Fibroblast of peridontal ligament (primary cell): ENCODE measurements around the gene FBXO9.

Experiments used
- DNase-seq: peaks from one replicate; pipeline ENCODE4 v3.0.0-alpha.2; 2010; ENCODE audit errors: extremely low read depth

Gene FBXO9

DNA sequence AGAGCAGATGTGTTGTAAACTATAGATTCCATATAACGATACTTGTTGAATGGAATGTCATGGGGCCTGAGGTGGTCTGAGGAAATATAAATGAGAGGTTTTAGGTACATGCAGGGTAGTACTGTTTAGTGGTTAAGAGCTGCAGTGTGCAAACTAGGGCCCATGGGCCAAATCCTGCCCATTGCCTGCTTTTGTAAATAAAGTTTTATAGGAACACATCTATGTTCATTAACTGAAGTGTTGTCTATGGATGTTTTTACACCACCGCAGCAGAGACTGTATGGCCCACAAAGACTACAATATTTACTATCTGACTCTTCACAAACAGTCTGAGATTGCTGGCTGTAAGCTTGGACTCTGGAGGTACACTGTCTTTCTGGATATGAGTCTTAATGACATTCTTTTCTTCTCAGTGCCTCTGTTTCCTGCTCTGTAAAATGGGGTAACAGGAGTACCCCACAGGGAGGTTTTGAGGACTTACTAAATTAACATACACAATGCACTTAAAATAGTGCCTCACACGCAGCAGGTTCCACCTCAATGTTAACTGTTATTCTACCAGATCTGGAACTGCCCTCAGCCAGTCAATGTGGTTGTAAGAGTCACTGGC, 70.9 kb downstream of the FBXO9 start:
- no peak for DNase-seq

DNA sequence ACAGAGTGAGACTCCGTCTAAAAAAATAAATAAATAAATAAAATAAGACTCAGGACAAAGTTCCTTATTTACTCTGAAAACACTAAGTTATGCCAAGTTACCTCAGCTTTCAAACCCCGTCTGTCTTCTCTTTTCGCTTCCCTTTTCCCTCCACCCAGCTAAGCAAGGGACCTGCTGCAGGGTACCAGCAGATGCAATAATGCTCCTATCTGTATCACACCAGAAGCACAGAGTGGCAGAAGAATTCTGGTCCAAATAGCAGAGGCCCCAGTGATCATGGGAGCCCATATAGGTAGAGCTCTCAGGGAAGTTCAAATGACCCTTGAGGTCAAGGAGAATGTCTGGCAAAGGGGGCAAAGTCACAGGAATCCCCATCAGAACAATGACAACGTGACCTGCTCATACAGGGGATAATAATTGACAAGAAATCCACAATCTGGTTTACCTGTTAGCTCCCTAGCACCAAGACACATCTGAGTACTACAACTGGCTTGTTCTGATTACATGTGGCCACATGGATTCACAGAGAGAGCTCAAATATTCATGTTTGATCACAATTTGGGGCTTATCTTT, 74.7 kb downstream of the FBXO9 start:
- no peak for DNase-seq

DNA sequence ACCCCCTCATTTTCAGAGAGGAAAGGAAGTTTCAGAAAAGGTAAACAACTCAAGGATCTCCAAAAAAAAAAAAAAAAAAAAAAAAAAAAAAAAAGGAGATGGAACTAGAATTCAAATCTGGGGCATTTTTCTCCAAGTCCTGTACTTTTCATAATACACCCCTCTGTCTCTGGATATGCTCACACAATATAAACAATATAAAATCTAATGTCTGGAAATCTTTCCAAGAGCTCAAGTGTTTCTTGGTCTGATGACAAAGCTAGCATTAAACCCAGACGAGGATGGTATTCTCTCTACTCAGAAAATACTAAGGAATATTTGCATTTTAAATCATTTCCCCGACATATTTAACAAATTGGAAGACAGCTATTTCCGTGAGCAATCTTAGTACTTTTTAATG, 77.6 kb downstream of the FBXO9 start:
- no peak for DNase-seq

DNA sequence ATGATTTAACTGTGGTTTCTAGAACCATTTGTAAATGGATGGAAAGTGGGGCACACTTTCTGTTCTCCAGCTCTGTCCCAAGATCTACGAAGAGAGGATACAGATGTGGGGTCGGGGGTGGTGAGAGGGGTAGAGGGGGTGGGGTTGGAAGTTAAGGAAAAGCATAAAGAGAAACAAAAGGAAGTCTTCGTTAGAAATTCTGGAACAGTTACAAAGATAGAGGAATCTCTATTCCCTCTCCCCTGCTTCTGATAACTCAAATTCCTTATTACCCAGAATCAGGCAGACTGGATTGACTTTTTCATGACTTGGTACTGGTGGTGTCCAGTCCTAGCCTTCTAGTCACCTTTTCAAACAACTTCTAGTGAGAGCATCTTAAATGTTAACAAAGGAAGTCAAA, 78.5 kb downstream of the FBXO9 start:
- DNase-seq, result no peak

DNA sequence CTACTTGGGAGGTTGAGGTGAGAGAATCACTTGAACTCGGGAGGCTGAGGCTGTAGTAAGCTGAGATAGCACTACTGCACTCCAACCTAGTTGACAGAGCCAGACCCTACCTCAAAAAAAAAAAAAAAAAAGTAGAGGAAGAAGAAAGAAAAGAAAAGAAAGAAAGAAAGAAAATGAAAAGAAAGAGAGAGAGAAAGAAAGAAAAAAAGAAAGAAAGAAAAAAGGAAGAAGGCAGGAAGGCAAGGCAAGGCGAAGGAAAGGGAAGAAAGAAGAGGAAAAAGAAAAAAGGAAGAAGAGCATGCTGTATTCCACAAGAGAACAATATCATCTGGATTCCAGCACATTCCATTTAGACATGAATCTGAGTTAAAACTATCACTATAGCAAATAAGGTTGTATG, 79.6 kb downstream of the FBXO9 start:
- DNase-seq, result no peak

DNA sequence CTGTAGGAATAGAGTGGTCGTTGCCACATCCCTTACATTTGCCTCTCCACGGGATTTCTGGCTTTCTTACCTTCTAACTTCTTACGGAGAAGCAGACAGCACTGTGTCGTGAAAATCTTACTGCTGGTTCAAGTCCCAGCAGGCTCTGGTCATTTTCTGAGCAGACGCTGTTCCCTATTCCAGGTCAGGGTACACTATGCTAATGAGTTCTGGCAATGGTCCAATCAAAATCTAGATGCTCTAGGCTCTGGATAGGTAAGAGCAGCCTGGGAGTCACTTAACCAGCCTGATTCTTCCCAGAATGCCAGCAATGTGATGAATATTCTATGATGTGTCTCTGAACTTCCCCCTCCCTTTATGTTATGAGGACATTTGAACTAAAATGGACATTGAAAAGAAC, 83.5 kb downstream of the FBXO9 start, which contains the start of gene GCM1:
Gene GCM1, minus strand, starts transcription at position 158 of the 400 bp plus-strand sequence. CDS start 3,209 bp downstream, outside the sequence.
- no peak for DNase-seq
